ENCODE measurements around the gene SWT1.
"Not testable (repeated sequence)": the region's sequence is repeated elsewhere in the genome, so short reads cannot be mapped to it uniquely, and the experiment has no call there.

SWT1 gene

GRCh38 chr1:185170291-185170848 is 13.4 kb downstream of the SWT1 start:
- DNase-seq (ENCODE audit: low spot score) (peak; percentile 38), FAIRE-seq (no peak)

GRCh38 chr1:185193756-185194155 is 36.8 kb downstream of the SWT1 start:
- FAIRE-seq = no peak
- no peak for DNase-seq (ENCODE audit: low spot score)

GRCh38 chr1:185198712-185199111 is 41.7 kb downstream of the SWT1 start:
- FAIRE-seq; DNase-seq (ENCODE audit: low spot score): not testable (repeated sequence)

- FAIRE-seq (no peak), DNase-seq (ENCODE audit: low spot score) (no peak)
These were observed 43.9 kb downstream of the SWT1 start for GRCh38 chr1:185200889-185201288.

- DNase-seq (ENCODE audit: low spot score) (no peak), FAIRE-seq (no peak)
These were observed 50.2 kb downstream of the SWT1 start for GRCh38 chr1:185207170-185207569.

GRCh38 chr1:185207980-185208602 is 51.1 kb downstream of the SWT1 start:
- FAIRE-seq (no peak), DNase-seq (ENCODE audit: low spot score) (no peak)

GRCh38 chr1:185208626-185209180 is 51.7 kb downstream of the SWT1 start:
- FAIRE-seq (no peak), DNase-seq (ENCODE audit: low spot score) (no peak)

GRCh38 chr1:185209357-185209756 is 52.4 kb downstream of the SWT1 start:
- not testable (repeated sequence) for DNase-seq (ENCODE audit: low spot score); FAIRE-seq

GRCh38 chr1:185213091-185213490 is 56.1 kb downstream of the SWT1 start:
- DNase-seq (ENCODE audit: low spot score) (no peak), FAIRE-seq (no peak)

- DNase-seq (ENCODE audit: low spot score) (no peak), FAIRE-seq (no peak)
These were observed 58.9 kb downstream of the SWT1 start for GRCh38 chr1:185215911-185216310.

GRCh38 chr1:185224132-185224531 is 67.2 kb downstream of the SWT1 start:
- DNase-seq (ENCODE audit: low spot score) (no peak), FAIRE-seq (no peak)

- FAIRE-seq = no peak
These were observed 70.2 kb downstream of the SWT1 start for GRCh38 chr1:185227161-185227560.

GRCh38 chr1:185228979-185229378 is 72.0 kb downstream of the SWT1 start:
- DNase-seq (ENCODE audit: low spot score) (no peak), FAIRE-seq (no peak)

More at GRCh38 chr1:185227161-185227560, 70.2 kb downstream of the SWT1 start:
- no peak for DNase-seq (ENCODE audit: low spot score)

- no peak for FAIRE-seq
These were observed 73.0 kb downstream of the SWT1 start for GRCh38 chr1:185229981-185230380.

GRCh38 chr1:185232874-185233273 is 75.9 kb downstream of the SWT1 start:
- FAIRE-seq = no peak
- DNase-seq (ENCODE audit: low spot score) = no peak

More at GRCh38 chr1:185229981-185230380, 73.0 kb downstream of the SWT1 start:
- DNase-seq (ENCODE audit: low spot score) = no peak

GRCh38 chr1:185234183-185234582 is 77.2 kb downstream of the SWT1 start:
- not testable (repeated sequence) for DNase-seq (ENCODE audit: low spot score); FAIRE-seq

- FAIRE-seq; DNase-seq (ENCODE audit: low spot score): not testable (repeated sequence)
These were observed 80.2 kb downstream of the SWT1 start for GRCh38 chr1:185237176-185237575.

- DNase-seq (ENCODE audit: low spot score) (no peak), FAIRE-seq (no peak)
These were observed 80.7 kb downstream of the SWT1 start for GRCh38 chr1:185237661-185238060.

GRCh38 chr1:185238447-185238846 is 81.5 kb downstream of the SWT1 start:
- FAIRE-seq = no peak

GRCh38 chr1:185239861-185240260 is 82.9 kb downstream of the SWT1 start:
- DNase-seq (ENCODE audit: low spot score) (no peak), FAIRE-seq (no peak)

More at GRCh38 chr1:185238447-185238846, 81.5 kb downstream of the SWT1 start:
- DNase-seq (ENCODE audit: low spot score) = peak; percentile 6

GRCh38 chr1:185241127-185241526 is 84.2 kb downstream of the SWT1 start:
- FAIRE-seq = no peak
- no peak for DNase-seq (ENCODE audit: low spot score)

- no peak for DNase-seq (ENCODE audit: low spot score)
- peak; percentile 48 for FAIRE-seq
These were observed 87.2 kb downstream of the SWT1 start for GRCh38 chr1:185244015-185244747.

Data from urothelium cell line (cell line).